Measurements from ENCODE around the gene CAV1. TPM values are rescaled to one million over a fixed set of nuclear protein-coding genes. Genes with fewer than 3 reads are reported as not detected.
"Not testable (repeated sequence)": the region's sequence is repeated elsewhere in the genome, so short reads cannot be mapped to it uniquely, and the experiment has no call there.

The CAV1 gene
- polyA plus RNA-seq, 1 donor from 2014 or later, result not detected

DNA sequence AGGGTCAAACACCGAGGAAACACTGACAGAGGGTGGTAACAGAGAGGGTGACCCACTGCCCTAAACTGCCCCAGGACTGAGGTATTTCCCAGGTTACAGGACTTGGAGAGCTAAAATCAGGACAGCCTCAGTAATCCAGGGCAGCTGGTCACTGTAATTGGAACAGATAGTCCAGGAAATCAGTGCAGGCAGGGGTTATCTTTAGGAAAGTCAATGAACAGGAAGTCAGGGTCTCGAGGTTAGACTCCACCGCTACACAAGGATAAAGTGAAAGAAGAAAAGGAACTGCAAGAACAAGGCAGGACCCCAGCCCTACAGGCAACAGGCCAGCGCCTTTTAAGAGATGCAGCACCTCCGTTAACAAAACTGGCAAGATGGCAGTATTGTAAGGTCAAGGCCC lies 61.1 kb downstream of the CAV1 start:
- H3K4me3 ChIP-seq (ENCODE audit: low read length), result no peak overlapping the region
- H4K20me1 ChIP-seq (ENCODE audit: insufficient read depth), result no peaks in the 10 kb centered on the region
- H3K9ac ChIP-seq (ENCODE audit: low read length), result no peak overlapping the region
- TF ChIP-seq REST (IDR thresholded peaks at IDR 0.05; ENCODE audit: borderline replicate concordance), result no peak
- H3K27me3 ChIP-seq (ENCODE audit: insufficient read depth, low read depth, low read length), result no peaks in the 10 kb centered on the region
- H3K27ac ChIP-seq (ENCODE audit: low read length), result no peak overlapping the region
- H3K79me2 ChIP-seq (replicated peaks; ENCODE audit: insufficient read depth, low read length), result no peaks in the 10 kb centered on the region
- H2AFZ ChIP-seq (ENCODE audit: low read depth, low read length), result no peak overlapping the region
- H3K4me2 ChIP-seq (ENCODE audit: low read length), result no peak overlapping the region
- no peaks in the 10 kb centered on the region for H3K9me2 ChIP-seq (ENCODE audit: insufficient read depth, low read length)
- H3F3A ChIP-seq (ENCODE audit: insufficient read depth, low read length, poor library complexity, severe bottlenecking), result no peaks in the 10 kb centered on the region
- no peaks in the 10 kb centered on the region for H3K9me3 ChIP-seq (ENCODE audit: low read length)
- H3K36me3 ChIP-seq (ENCODE audit: insufficient read depth, low read length), result no peaks in the 10 kb centered on the region

GRCh38 chr7:116587200-116587599 lies 62.4 kb downstream of the CAV1 start:
- not testable (repeated sequence) for H3K27ac ChIP-seq (ENCODE audit: low read length); H3K79me2 ChIP-seq (replicated peaks; ENCODE audit: insufficient read depth, low read length)

GRCh38 chr7:116588225-116588624 lies 63.4 kb downstream of the CAV1 start:
- H3F3A ChIP-seq (ENCODE audit: insufficient read depth, low read length, poor library complexity, severe bottlenecking), result no peaks in the 10 kb centered on the region
- no peaks in the 10 kb centered on the region for H4K20me1 ChIP-seq (ENCODE audit: insufficient read depth)
- H2AFZ ChIP-seq (ENCODE audit: low read depth, low read length), result no peak overlapping the region
- H3K36me3 ChIP-seq (ENCODE audit: insufficient read depth, low read length), result no peaks in the 10 kb centered on the region
- no peak overlapping the region for H3K4me3 ChIP-seq (ENCODE audit: low read length)
- H3K27ac ChIP-seq (ENCODE audit: low read length), result no peak overlapping the region
- no peaks in the 10 kb centered on the region for H3K79me2 ChIP-seq (replicated peaks; ENCODE audit: insufficient read depth, low read length)
- no peaks in the 10 kb centered on the region for H3K27me3 ChIP-seq (ENCODE audit: insufficient read depth, low read depth, low read length)
- H3K9me3 ChIP-seq (ENCODE audit: low read length), result no peaks in the 10 kb centered on the region
- H3K4me2 ChIP-seq (ENCODE audit: low read length), result no peak overlapping the region
- TF ChIP-seq REST (IDR thresholded peaks at IDR 0.05; ENCODE audit: borderline replicate concordance) (no peak), EZH2 (IDR thresholded peaks at IDR 0.05; ENCODE audit: borderline replicate concordance, insufficient read depth, low read length, poor library complexity, severe bottlenecking) (no peak), SMC3 (conservative IDR thresholded peaks at IDR 0.05; ENCODE audit: poor library complexity) (no peak), TAF1 (IDR thresholded peaks at IDR 0.05; ENCODE audit: low read depth) (no peak), RAD21 (conservative IDR thresholded peaks at IDR 0.05) (no peak), POLR2AphosphoS5 (IDR thresholded peaks at IDR 0.05) (no peak), EP300 (conservative IDR thresholded peaks at IDR 0.05; ENCODE audit: poor library complexity, severe bottlenecking) (no peak), MXI1 (conservative IDR thresholded peaks at IDR 0.05; ENCODE audit: poor library complexity, severe bottlenecking) (no peak)
- TF ChIP-seq, protein P1, sequence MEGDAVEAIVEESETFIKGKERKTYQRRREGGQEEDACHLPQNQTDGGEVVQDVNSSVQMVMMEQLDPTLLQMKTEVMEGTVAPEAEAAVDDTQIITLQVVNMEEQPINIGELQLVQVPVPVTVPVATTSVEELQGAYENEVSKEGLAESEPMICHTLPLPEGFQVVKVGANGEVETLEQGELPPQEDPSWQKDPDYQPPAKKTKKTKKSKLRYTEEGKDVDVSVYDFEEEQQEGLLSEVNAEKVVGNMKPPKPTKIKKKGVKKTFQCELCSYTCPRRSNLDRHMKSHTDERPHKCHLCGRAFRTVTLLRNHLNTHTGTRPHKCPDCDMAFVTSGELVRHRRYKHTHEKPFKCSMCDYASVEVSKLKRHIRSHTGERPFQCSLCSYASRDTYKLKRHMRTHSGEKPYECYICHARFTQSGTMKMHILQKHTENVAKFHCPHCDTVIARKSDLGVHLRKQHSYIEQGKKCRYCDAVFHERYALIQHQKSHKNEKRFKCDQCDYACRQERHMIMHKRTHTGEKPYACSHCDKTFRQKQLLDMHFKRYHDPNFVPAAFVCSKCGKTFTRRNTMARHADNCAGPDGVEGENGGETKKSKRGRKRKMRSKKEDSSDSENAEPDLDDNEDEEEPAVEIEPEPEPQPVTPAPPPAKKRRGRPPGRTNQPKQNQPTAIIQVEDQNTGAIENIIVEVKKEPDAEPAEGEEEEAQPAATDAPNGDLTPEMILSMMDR (IDR thresholded peaks at IDR 0.05; ENCODE audit: poor library complexity, severe bottlenecking), result no peak
- H3K9ac ChIP-seq (ENCODE audit: low read length), result no peak overlapping the region
- no peaks in the 10 kb centered on the region for H3K9me2 ChIP-seq (ENCODE audit: insufficient read depth, low read length)

More at GRCh38 chr7:116587200-116587599, 62.4 kb downstream of the CAV1 start:
- not testable (repeated sequence) for H4K20me1 ChIP-seq (ENCODE audit: insufficient read depth); H3K4me3 ChIP-seq (ENCODE audit: low read length); H3K36me3 ChIP-seq (ENCODE audit: insufficient read depth, low read length); H3K27me3 ChIP-seq (ENCODE audit: insufficient read depth, low read depth, low read length); H3K9me2 ChIP-seq (ENCODE audit: insufficient read depth, low read length); H3K4me2 ChIP-seq (ENCODE audit: low read length); H2AFZ ChIP-seq (ENCODE audit: low read depth, low read length); H3K9me3 ChIP-seq (ENCODE audit: low read length); H3K9ac ChIP-seq (ENCODE audit: low read length); H3F3A ChIP-seq (ENCODE audit: insufficient read depth, low read length, poor library complexity, severe bottlenecking)
